ENCODE measurements around the gene GAP43.

GRCh38 chr3:115673881-115674280, 50.6 kb downstream of the GAP43 start:
- TF ChIP-seq CTCF (IDR thresholded peaks at IDR 0.05; ENCODE audit: low read depth, low read length) (no peak), EZH2phosphoT487 (IDR thresholded peaks at IDR 0.05; ENCODE audit: low read depth) (no peak)

All from OCI-LY3 (cell line).